PC-9 (cell line): ENCODE data around the gene PRKG1.

Experiments used
- EZH2 ChIP-seq: fragments of 200-600 bp; sonication (generic); IDR thresholded peaks from 2 replicates; pipeline ENCODE4 v1.8.0; 2017; ENCODE audit warnings: antibody characterized with exemption, low read depth
- TF ChIP-seq, protein P1 (sequence below): fragments of 200-600 bp; sonication (generic); conservative IDR thresholded peaks from 2 replicates; pipeline ENCODE4 v1.6.1; 2017; ENCODE audit warnings: mixed run types, antibody characterized with exemption, mild to moderate bottlenecking, moderate library complexity

DNA sequence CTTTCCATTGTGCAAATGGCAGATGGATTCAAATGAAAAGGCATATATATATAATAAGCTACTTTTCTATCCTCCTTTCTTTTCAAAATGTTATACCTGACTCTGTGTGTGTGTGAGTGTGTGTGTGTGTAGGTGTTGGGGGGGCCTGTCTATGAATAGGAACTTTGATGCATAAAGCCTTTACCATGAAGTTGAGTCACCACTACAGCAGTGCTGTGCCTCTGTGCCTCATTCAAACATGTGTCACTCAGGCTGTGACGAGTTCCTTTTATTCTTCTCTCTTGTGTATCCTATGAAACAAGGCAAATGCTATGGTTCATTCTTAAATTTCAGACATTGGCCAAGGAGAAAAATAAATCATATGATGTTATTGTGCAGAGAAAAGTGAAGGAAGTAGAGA, 1187.1 kb downstream of the PRKG1 start:
- TF ChIP-seq EZH2, result no peak
- TF ChIP-seq, protein P1, sequence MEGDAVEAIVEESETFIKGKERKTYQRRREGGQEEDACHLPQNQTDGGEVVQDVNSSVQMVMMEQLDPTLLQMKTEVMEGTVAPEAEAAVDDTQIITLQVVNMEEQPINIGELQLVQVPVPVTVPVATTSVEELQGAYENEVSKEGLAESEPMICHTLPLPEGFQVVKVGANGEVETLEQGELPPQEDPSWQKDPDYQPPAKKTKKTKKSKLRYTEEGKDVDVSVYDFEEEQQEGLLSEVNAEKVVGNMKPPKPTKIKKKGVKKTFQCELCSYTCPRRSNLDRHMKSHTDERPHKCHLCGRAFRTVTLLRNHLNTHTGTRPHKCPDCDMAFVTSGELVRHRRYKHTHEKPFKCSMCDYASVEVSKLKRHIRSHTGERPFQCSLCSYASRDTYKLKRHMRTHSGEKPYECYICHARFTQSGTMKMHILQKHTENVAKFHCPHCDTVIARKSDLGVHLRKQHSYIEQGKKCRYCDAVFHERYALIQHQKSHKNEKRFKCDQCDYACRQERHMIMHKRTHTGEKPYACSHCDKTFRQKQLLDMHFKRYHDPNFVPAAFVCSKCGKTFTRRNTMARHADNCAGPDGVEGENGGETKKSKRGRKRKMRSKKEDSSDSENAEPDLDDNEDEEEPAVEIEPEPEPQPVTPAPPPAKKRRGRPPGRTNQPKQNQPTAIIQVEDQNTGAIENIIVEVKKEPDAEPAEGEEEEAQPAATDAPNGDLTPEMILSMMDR, result no peak
